ENCODE measurements around the gene MTOR. TPM values are rescaled to one million over a fixed set of nuclear protein-coding genes. Genes with fewer than 3 reads are reported as not detected.

Gene MTOR
- total and polyA plus RNA-seq, 10 of the 15 experiments (the other 5 are each of a cell fraction or from before 2014, with no cell fraction given) = 6.6 to 41.8 (median 29.8) TPM

GRCh38 chr1:11252538-11252937, 9.8 kb downstream of the MTOR start:
- SMC1A ChIA-PET (ENCODE audit: uncharacterized antibody, unreplicated experiment) = interaction anchor here (1.3 kb wide), 1 partner anchor 9 kb away, joined by 3 read pairs; no protein-coding TSS in a partner anchor
- RAD21 ChIA-PET (ENCODE audit: unreplicated experiment) = no interaction called here
- FAIRE-seq = no peak

More at GRCh38 chr1:11252538-11252937, 9.8 kb downstream of the MTOR start:
- H3K36me3 ChIP-seq (ENCODE audit: control insufficient read depth in 2 of 2, insufficient read depth in 2 of 2, low read length in 1 of 2) = peaks cover 22 to 27% of the 10 kb centered on the region in 2 experiments
- H2AFZ ChIP-seq (ENCODE audit: control insufficient read depth, low read depth, low read length) = no peak overlapping the region
- ChIA-PET CTCF (interaction anchor here (1.4 to 3.5 kb wide), 3 partner anchors 10 to 12 kb away, joined by 3 to 8 read pairs (median 6); partner anchors contain the start of gene MTOR), POLR2A (no interaction called here)
- DNase-seq (ENCODE audit: low read depth, low spot score) (no peak), ATAC-seq (no peak)
- H3K4me3 ChIP-seq = no peak overlapping the region
- TF ChIP-seq TBL1XR1 (IDR thresholded peaks at IDR 0.05; ENCODE audit: low read depth, low read length) (no peak), BCL11A (IDR thresholded peaks at IDR 0.05; ENCODE audit: low read depth, low read length) (no peak), TCF3 (IDR thresholded peaks at IDR 0.05; ENCODE audit: borderline replicate concordance, insufficient read depth, low read depth, low read length) (no peak), KDM1A (IDR thresholded peaks at IDR 0.05; ENCODE audit: borderline replicate concordance) (no peak), ZZZ3 (IDR thresholded peaks at IDR 0.05; ENCODE audit: control insufficient read depth, insufficient read length, low read depth) (no peak), SMARCA5 (IDR thresholded peaks at IDR 0.05) (no peak), NRF1 (conservative IDR thresholded peaks at IDR 0.05; ENCODE audit: low read depth, low read length) (no peak), SMAD1 (IDR thresholded peaks at IDR 0.05; ENCODE audit: low read depth, partially characterized antibody) (no peak), E4F1 (IDR thresholded peaks at IDR 0.05; ENCODE audit: borderline replicate concordance, partially characterized antibody) (no peak), RB1 (IDR thresholded peaks at IDR 0.05; ENCODE audit: borderline replicate concordance) (no peak), RELA (IDR thresholded peaks at IDR 0.05; ENCODE audit: borderline replicate concordance, partially characterized antibody) (no peak), SUZ12 (IDR thresholded peaks at IDR 0.05; ENCODE audit: unreplicated experiment) (no peak), SP1 (IDR thresholded peaks at IDR 0.05; ENCODE audit: low read depth, low read length) (no peak)
- TF ChIP-seq, protein P1, sequence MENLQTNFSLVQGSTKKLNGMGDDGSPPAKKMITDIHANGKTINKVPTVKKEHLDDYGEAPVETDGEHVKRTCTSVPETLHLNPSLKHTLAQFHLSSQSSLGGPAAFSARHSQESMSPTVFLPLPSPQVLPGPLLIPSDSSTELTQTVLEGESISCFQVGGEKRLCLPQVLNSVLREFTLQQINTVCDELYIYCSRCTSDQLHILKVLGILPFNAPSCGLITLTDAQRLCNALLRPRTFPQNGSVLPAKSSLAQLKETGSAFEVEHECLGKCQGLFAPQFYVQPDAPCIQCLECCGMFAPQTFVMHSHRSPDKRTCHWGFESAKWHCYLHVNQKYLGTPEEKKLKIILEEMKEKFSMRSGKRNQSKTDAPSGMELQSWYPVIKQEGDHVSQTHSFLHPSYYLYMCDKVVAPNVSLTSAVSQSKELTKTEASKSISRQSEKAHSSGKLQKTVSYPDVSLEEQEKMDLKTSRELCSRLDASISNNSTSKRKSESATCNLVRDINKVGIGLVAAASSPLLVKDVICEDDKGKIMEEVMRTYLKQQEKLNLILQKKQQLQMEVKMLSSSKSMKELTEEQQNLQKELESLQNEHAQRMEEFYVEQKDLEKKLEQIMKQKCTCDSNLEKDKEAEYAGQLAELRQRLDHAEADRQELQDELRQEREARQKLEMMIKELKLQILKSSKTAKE (IDR thresholded peaks at IDR 0.05; ENCODE audit: low read depth, poor library complexity, severe bottlenecking) = no peak
- H3K27me3 ChIP-seq (replicated peaks in 1 of 2; ENCODE audit: control insufficient read depth in 2 of 2, insufficient read depth in 2 of 2, low read length in 1 of 2) = no peaks in the 10 kb centered on the region
- H3K4me1 ChIP-seq (ENCODE audit: control insufficient read depth, insufficient read depth, low read length) = no peaks in the 10 kb centered on the region
- WGBS (ENCODE audit: insufficient coverage, insufficient replicate concordance, low lambda C conversion rate, missing lambda C conversion rate) = 86% methylated on average over 8 of the region's 8 CpGs
- in situ Hi-C loops (cut with MboI) (no loop called here), intact Hi-C loops (cut with micrococcal nuclease; ENCODE audit: unreplicated experiment) (no loop called here)
- no peak overlapping the region for H3K4me2 ChIP-seq (ENCODE audit: control insufficient read depth, insufficient read depth)
- BruUV-seq (replicated peaks) = no TSS peak
- no peak overlapping the region for H3K27ac ChIP-seq (ENCODE audit: control insufficient read depth, insufficient read depth)
- no peaks in the 10 kb centered on the region for H3K9me3 ChIP-seq (replicated peaks; ENCODE audit: control insufficient read depth, insufficient read depth, low read length)
- H3K79me2 ChIP-seq (ENCODE audit: control insufficient read depth, insufficient read depth, low read length) = no peaks in the 10 kb centered on the region
- H3K9ac ChIP-seq (ENCODE audit: control insufficient read depth, insufficient read depth, low read length) = no peak overlapping the region
- H4K20me1 ChIP-seq (ENCODE audit: control insufficient read depth, insufficient read depth) = no peaks in the 10 kb centered on the region; the same call in none of the 2 replicates
